HCT116 (cell line): ENCODE results near the gene RADIL. TPM values are rescaled to one million over a fixed set of nuclear protein-coding genes. Genes with fewer than 3 reads are reported as not detected.

Source experiments
- ATAC-seq: fragments of 200-7000 bp; cut with Tn5 transposase; 2 replicates; pipeline ENCODE4 v1.9.1; 2020; ENCODE audit warnings: mild to moderate bottlenecking, moderate library complexity
- BruUV-seq: library from RNA; stranded (reverse); fragments of 400-500 nt; replicated peaks from 2 replicates; lab custom pipeline; 2021; lab: Mats Ljungman, UMichigan
- CTCF ChIA-PET: fragments of 300-600 bp; sonication (Branson Sonifier 250); formaldehyde crosslinking; loops from one replicate; lab custom pipeline; 2021; ENCODE audit warnings: antibody characterized with exemption; lab: Charles Lee
- POLR2A ChIA-PET: fragments of 300-600, 350-600 bp; sonication (Branson Sonifier 250); formaldehyde crosslinking; loops from one replicate; lab custom pipeline; 2021; ENCODE audit warnings: antibody characterized with exemption; lab: Charles Lee
- RAD21 ChIA-PET, 2 experiments: fragments of 300-600 bp; sonication (Branson Sonifier 250); formaldehyde crosslinking; loops; one replicate each; lab custom pipeline; 2023; ENCODE audit warnings: low total read pairs in 2 of 2; ENCODE audit not compliant: uncharacterized antibody in 2 of 2, unreplicated experiment in 2 of 2, low non-redundant PET in 1 of 2; lab: Charles Lee
- DNase-seq: peaks from one replicate; pipeline ENCODE4 v3.0.0-alpha.2; 2010; ENCODE audit warnings: low read depth, low spot score
- H2AFZ ChIP-seq: fragments of 200-600 bp; shearing (Covaris generic), sonication (generic); 2 replicates; pipeline ENCODE4 v1.6.1; 2017; ENCODE audit warnings: low read depth, mixed run types, mixed read lengths, antibody characterized with exemption, low read length; ENCODE audit not compliant: poor library complexity, severe bottlenecking
- H3K27ac ChIP-seq: 2 replicates; pipeline ENCODE4 v1.5.1; 2012; ENCODE audit warnings: low read depth, low read length
- H3K27me3 ChIP-seq: fragments of 200-600 bp; sonication (generic); 2 replicates; pipeline ENCODE4 v1.6.1; 2016; ENCODE audit warnings: mixed run types, low read length, mixed read lengths; ENCODE audit not compliant: insufficient read depth
- H3K36me3 ChIP-seq, 2 experiments: fragments of 200-500 bp in 1 of 2; fragments of 200-600 bp in 1 of 2; sonication (Bioruptor generic) in 1 of 2; sonication (generic) in 1 of 2; 2 replicates each; pipeline versions ENCODE4 v1.5.1 to v1.6.1; 2014 to 2016; ENCODE audit warnings: low read length in 2 of 2, inconsistent platforms in 1 of 2, mixed read lengths in 1 of 2, mixed run types in 1 of 2; ENCODE audit not compliant: insufficient read depth in 2 of 2, control insufficient read depth in 1 of 2
- H3K4me1 ChIP-seq, 2 experiments: fragments of 200-600 bp in 1 of 2; sonication (generic) in 1 of 2; 2 replicates each; pipeline versions ENCODE4 v1.5.1 to v1.6.1; 2012 to 2017; ENCODE audit warnings: low read length in 2 of 2, inconsistent platforms in 1 of 2, mild to moderate bottlenecking in 1 of 2, mixed read lengths in 1 of 2, mixed run types in 1 of 2, moderate library complexity in 1 of 2; ENCODE audit not compliant: insufficient read depth in 2 of 2, control insufficient read depth in 1 of 2
- H3K4me2 ChIP-seq: fragments of 200-600 bp; sonication (generic); 2 replicates; pipeline ENCODE4 v1.6.1; 2017; ENCODE audit warnings: mixed run types, low read length, mixed read lengths
- H3K4me3 ChIP-seq, 2 experiments: fragments of 200-600 bp in 1 of 2; sonication (generic) in 1 of 2; replicated peaks in 1 of 2; 2 replicates each; pipeline ENCODE4 v1.5.1; 2011 to 2016; ENCODE audit warnings: low read length in 2 of 2, control low read depth in 1 of 2, low read depth in 1 of 2, mild to moderate bottlenecking in 1 of 2, mixed read lengths in 1 of 2, mixed run types in 1 of 2
- H3K79me2 ChIP-seq: fragments of 200-600 bp; sonication (generic); 2 replicates; pipeline ENCODE4 v1.6.1; 2017; ENCODE audit warnings: mild to moderate bottlenecking, mixed run types, low read length, moderate library complexity, mixed read lengths; ENCODE audit not compliant: insufficient read depth
- H3K9ac ChIP-seq: fragments of 200-600 bp; sonication (generic); 2 replicates; pipeline ENCODE4 v1.6.1; 2016; ENCODE audit warnings: low read length, mixed read lengths
- H3K9me2 ChIP-seq: fragments of 200-600 bp; sonication (generic), shearing (Covaris generic); 2 replicates; pipeline ENCODE4 v1.6.1; 2017; ENCODE audit warnings: mixed run types, mild to moderate bottlenecking, moderate library complexity; ENCODE audit not compliant: insufficient read depth
- H3K9me3 ChIP-seq, 2 experiments: fragments of 200-500 bp in 1 of 2; fragments of 200-600 bp in 1 of 2; sonication (Bioruptor generic) in 1 of 2; sonication (generic) in 1 of 2; 2 replicates each; pipeline ENCODE4 v1.6.1; 2014 to 2017; ENCODE audit warnings: low read length in 2 of 2, mixed read lengths in 2 of 2, inconsistent platforms in 1 of 2, low read depth in 1 of 2, mild to moderate bottlenecking in 1 of 2, mixed run types in 1 of 2, moderate library complexity in 1 of 2; ENCODE audit not compliant: control insufficient read depth in 1 of 2, insufficient read depth in 1 of 2
- H4K20me1 ChIP-seq: fragments of 200-600 bp; sonication (generic), shearing (Covaris generic); 2 replicates; pipeline ENCODE4 v1.6.1; 2017; ENCODE audit warnings: mixed run types, mild to moderate bottlenecking, moderate library complexity; ENCODE audit not compliant: insufficient read depth
- CBX3 ChIP-seq: IDR thresholded peaks from 2 replicates; pipeline ENCODE4 v1.6.1; 2012; ENCODE audit warnings: low read depth
- CEBPB ChIP-seq: IDR thresholded peaks from 2 replicates; pipeline ENCODE4 v1.6.1; 2012; ENCODE audit warnings: low read depth
- CTCF ChIP-seq, 3 experiments: fragments of 200-600 bp in 1 of 3; sonication (generic) in 1 of 3; IDR thresholded peaks in 2 of 3; conservative IDR thresholded peaks in 1 of 3; 2 replicates each; pipeline ENCODE4 v1.5.1; 2012 to 2017; ENCODE audit warnings: low read depth in 2 of 3, low read length in 2 of 3, antibody characterized with exemption in 1 of 3, borderline replicate concordance in 1 of 3, control low read depth in 1 of 3, mild to moderate bottlenecking in 1 of 3, mixed read lengths in 1 of 3, mixed run types in 1 of 3, moderate library complexity in 1 of 3; ENCODE audit not compliant: insufficient read depth in 1 of 3
- EGR1 ChIP-seq: IDR thresholded peaks from 2 replicates; pipeline ENCODE4 v1.6.1; 2012; ENCODE audit warnings: low read depth
- ELF1 ChIP-seq: IDR thresholded peaks from 2 replicates; pipeline ENCODE4 v1.6.1; 2012; ENCODE audit warnings: low read depth, borderline replicate concordance
- EZH2 ChIP-seq: fragments of 200-600 bp; sonication (generic); IDR thresholded peaks from 2 replicates; pipeline ENCODE4 v1.6.1; 2017; ENCODE audit warnings: antibody characterized with exemption, mixed run types
- EZH2phosphoT487 ChIP-seq: fragments of 200-600 bp; IDR thresholded peaks from 2 replicates; pipeline ENCODE4 v1.6.1; 2018; ENCODE audit warnings: antibody characterized with exemption, borderline replicate concordance
- FOSL1 ChIP-seq: IDR thresholded peaks from 2 replicates; pipeline ENCODE4 v1.6.1; 2012; ENCODE audit warnings: low read depth
- JUND ChIP-seq: IDR thresholded peaks from 2 replicates; pipeline ENCODE4 v1.6.1; 2012
- MAX ChIP-seq: IDR thresholded peaks from 2 replicates; pipeline ENCODE4 v1.6.1; 2012
- POLR2A ChIP-seq: IDR thresholded peaks from 2 replicates; pipeline ENCODE4 v1.7.0; 2011; ENCODE audit warnings: borderline replicate concordance; ENCODE audit not compliant: insufficient read depth, insufficient read length; ENCODE audit errors: extremely low read depth
- POLR2AphosphoS5 ChIP-seq: IDR thresholded peaks from 2 replicates; pipeline ENCODE4 v1.6.1; 2011; ENCODE audit warnings: mild to moderate bottlenecking, low read depth, low read length, moderate library complexity
- REST ChIP-seq: IDR thresholded peaks from 2 replicates; pipeline ENCODE4 v1.6.1; 2012; ENCODE audit warnings: low read depth
- SIN3A ChIP-seq: IDR thresholded peaks from 2 replicates; pipeline ENCODE4 v1.6.1; 2012; ENCODE audit warnings: low read depth
- SRF ChIP-seq: IDR thresholded peaks from 2 replicates; pipeline ENCODE4 v1.6.1; 2012; ENCODE audit warnings: low read depth
- TCF7L2 ChIP-seq: IDR thresholded peaks from 2 replicates; pipeline ENCODE4 v1.7.0; 2011; ENCODE audit warnings: borderline replicate concordance, inconsistent platforms; ENCODE audit not compliant: insufficient read depth, insufficient read length; ENCODE audit errors: extremely low read depth
- ZFX ChIP-seq: fragments of 450-650 bp; IDR thresholded peaks from 2 replicates; pipeline ENCODE4 v1.6.1; 2017
- intact Hi-C: fragments of 100-400 bp; cut with micrococcal nuclease; formaldehyde crosslinking; loops from 2 replicates; pipeline ENCODE4 v1.10.0; 2022
- total RNA-seq: library from RNA; stranded (reverse); gene quantifications from one replicate; pipeline ENCODE4 v1.2.1, GENCODE V29; 2021; ENCODE audit not compliant: unreplicated experiment

RADIL gene
- total RNA-seq, 1 experiment from 2014 or later = 5.3 TPM

- intact Hi-C loops = no loop called here
- ATAC-seq = no peak
Observed at GRCh38 chr7:4763794-4764185, 119.7 kb downstream of the RADIL start.

More at GRCh38 chr7:4763794-4764185, 119.7 kb downstream of the RADIL start:
- no TSS peak for BruUV-seq
- Histone ChIP-seq H3K9ac (no peak overlapping the region), H3K27me3 (no peaks in the 10 kb centered on the region), H3K4me3 (no peak overlapping the region), H3K4me1 (no peaks in the 10 kb centered on the region), H3K27ac (no peak overlapping the region), H3K79me2 (0 out of 2 replicates have a peak, but pooled peaks cover 4% of the 10 kb centered on the region), H4K20me1 (no peaks in the 10 kb centered on the region), H3K9me3 (no peaks in the 10 kb centered on the region), H3K9me2 (no peaks in the 10 kb centered on the region), H3K4me2 (no peak overlapping the region), H2AFZ (no peak overlapping the region), H3K36me3 (peaks cover 29 to 33% of the 10 kb centered on the region in 2 experiments; a peak in 3 of 4 replicates)
- TF ChIP-seq JUND = no peak
- no peak for TF ChIP-seq SIN3A
- no peak for TF ChIP-seq EZH2
- no peak for TF ChIP-seq TCF7L2
- no peak for TF ChIP-seq POLR2AphosphoS5
- TF ChIP-seq POLR2A = no peak
- TF ChIP-seq ELF1 = no peak
- TF ChIP-seq CBX3 = no peak
- no peak for TF ChIP-seq SRF
- no peak for TF ChIP-seq EZH2phosphoT487
- TF ChIP-seq REST = no peak
- no peak for TF ChIP-seq FOSL1
- TF ChIP-seq EGR1 = no peak
- TF ChIP-seq ZFX = no peak
- no peak for TF ChIP-seq CEBPB
- TF ChIP-seq CTCF (IDR thresholded peaks at IDR 0.05 in 2 of 3, conservative IDR thresholded peaks at IDR 0.05 in 1 of 3; ENCODE audit: borderline replicate concordance in 1 of 3, insufficient read depth in 1 of 3, low read depth in 2 of 3, low read length in 2 of 3) = no peak
- TF ChIP-seq MAX = no peak
- ChIA-PET POLR2A (interaction anchor here (0.7 kb wide), 1 partner anchor 11 kb away, joined by 3 read pairs; the partner anchor contains the start of gene AP5Z1), RAD21 (no interaction called here), CTCF (no interaction called here)
- no peak for DNase-seq
